DMS 273 (cell line): ENCODE data around the gene KCNQ4.

ENCODE experiments used
- DNase-seq: peaks from one replicate; lab custom pipeline; 2025; ENCODE audit not compliant: unreplicated experiment; lab: John Stamatoyannopoulos, UW

KCNQ4 gene

GRCh38 chr1:40838980-40839942, 55.7 kb downstream of the KCNQ4 start:
- no peak for DNase-seq

GRCh38 chr1:40839943-40840335, 56.4 kb downstream of the KCNQ4 start:
- no peak for DNase-seq

GRCh38 chr1:40840526-40841323, 57.1 kb downstream of the KCNQ4 start:
- no peak for DNase-seq

- DNase-seq = no peak
Measured at GRCh38 chr1:40841602-40842001, 58.0 kb downstream of the KCNQ4 start.

GRCh38 chr1:40842207-40842606, 58.6 kb downstream of the KCNQ4 start:
- no peak for DNase-seq

GRCh38 chr1:40842691-40843090, 59.1 kb downstream of the KCNQ4 start:
- no peak for DNase-seq

GRCh38 chr1:40844079-40844478, 60.5 kb downstream of the KCNQ4 start:
- peak; percentile 90 for DNase-seq

- DNase-seq = no peak
Measured at GRCh38 chr1:40844887-40845878, 61.6 kb downstream of the KCNQ4 start.

GRCh38 chr1:40845895-40846294, 62.3 kb downstream of the KCNQ4 start:
- DNase-seq = no peak

- DNase-seq = no peak
Measured at GRCh38 chr1:40847023-40847745, 63.6 kb downstream of the KCNQ4 start.

GRCh38 chr1:40848530-40849189, 65.1 kb downstream of the KCNQ4 start:
- peak; percentile 100 for DNase-seq

GRCh38 chr1:40849801-40850592, 66.4 kb downstream of the KCNQ4 start:
- peak; percentile 100 for DNase-seq

GRCh38 chr1:40851643-40852042, 68.1 kb downstream of the KCNQ4 start:
- DNase-seq = no peak

GRCh38 chr1:40853113-40853884, 69.7 kb downstream of the KCNQ4 start:
- no peak for DNase-seq

- DNase-seq = peak; percentile 100
Measured at GRCh38 chr1:40853885-40854170, 70.2 kb downstream of the KCNQ4 start.

GRCh38 chr1:40855513-40855912, 71.9 kb downstream of the KCNQ4 start:
- DNase-seq = peak; percentile 99

GRCh38 chr1:40856116-40856515, 72.5 kb downstream of the KCNQ4 start:
- no peak for DNase-seq

- no peak for DNase-seq
Measured at GRCh38 chr1:40856656-40857302, 73.2 kb downstream of the KCNQ4 start.
